ENCODE measurements around the gene SERPINA1.
"Not testable (repeated sequence)": the region's sequence is repeated elsewhere in the genome, so short reads cannot be mapped to it uniquely, and the experiment has no call there.

SERPINA1 gene

GRCh38 chr14:94349276-94349675 lies 39.1 kb downstream of the SERPINA1 start:
- Histone ChIP-seq H3K9ac (ENCODE audit: low read length in 5 of 5) (no peak overlapping the region), H3K36me3 (ENCODE audit: control insufficient read depth in 5 of 5, insufficient read depth in 5 of 5, low read length in 5 of 5) (no peaks in the 10 kb centered on the region), H3K27ac (ENCODE audit: low read depth, low read length) (no peak overlapping the region), H3K9me3 (ENCODE audit: control insufficient read depth in 5 of 5, low read length in 5 of 5) (no peaks in the 10 kb centered on the region), H3K4me3 (ENCODE audit: low read depth in 1 of 5, low read length in 5 of 5) (no peak overlapping the region), H3K4me1 (ENCODE audit: control insufficient read depth in 5 of 5, insufficient read depth in 5 of 5, low read length in 5 of 5) (peaks cover 0 to 4% (median 2%) of the 10 kb centered on the region in 5 donors), H3K27me3 (ENCODE audit: control insufficient read depth in 5 of 5, insufficient read depth in 4 of 5, low read length in 5 of 5) (peaks cover 0 to 6% (median 4%) of the 10 kb centered on the region in 5 donors)

GRCh38 chr14:94348836-94349235 lies 39.6 kb downstream of the SERPINA1 start:
- no peak overlapping the region for H3K9ac ChIP-seq (ENCODE audit: low read length in 5 of 5)
- H3K9me3 ChIP-seq (ENCODE audit: control insufficient read depth in 5 of 5, low read length in 5 of 5): no peaks in the 10 kb centered on the region
- no peak overlapping the region for H3K27ac ChIP-seq (ENCODE audit: low read depth, low read length)
- H3K27me3 ChIP-seq (ENCODE audit: control insufficient read depth in 5 of 5, insufficient read depth in 4 of 5, low read length in 5 of 5): peaks cover 0 to 6% (median 4%) of the 10 kb centered on the region in 5 donors
- no peak overlapping the region for H3K4me3 ChIP-seq (ENCODE audit: low read depth in 1 of 5, low read length in 5 of 5)
- H3K36me3 ChIP-seq (ENCODE audit: control insufficient read depth in 5 of 5, insufficient read depth in 5 of 5, low read length in 5 of 5): no peaks in the 10 kb centered on the region
- H3K4me1 ChIP-seq (ENCODE audit: control insufficient read depth in 5 of 5, insufficient read depth in 5 of 5, low read length in 5 of 5): peaks cover 2 to 7% (median 3%) of the 10 kb centered on the region in 5 donors

GRCh38 chr14:94346841-94347240 lies 41.6 kb downstream of the SERPINA1 start:
- Histone ChIP-seq H3K27me3 (ENCODE audit: control insufficient read depth in 5 of 5, insufficient read depth in 4 of 5, low read length in 5 of 5) (peaks cover 0 to 6% (median 3%) of the 10 kb centered on the region in 5 donors), H3K4me1 (ENCODE audit: control insufficient read depth in 5 of 5, insufficient read depth in 5 of 5, low read length in 5 of 5) (peaks cover 3 to 25% (median 17%) of the 10 kb centered on the region in 5 donors), H3K9ac (ENCODE audit: low read length in 5 of 5) (no peak overlapping the region), H3K36me3 (ENCODE audit: control insufficient read depth in 5 of 5, insufficient read depth in 5 of 5, low read length in 5 of 5) (no peaks in the 10 kb centered on the region), H3K4me3 (ENCODE audit: low read depth in 1 of 5, low read length in 5 of 5) (no peak overlapping the region), H3K9me3 (ENCODE audit: control insufficient read depth in 5 of 5, low read length in 5 of 5) (no peaks in the 10 kb centered on the region), H3K27ac (ENCODE audit: low read depth, low read length) (no peak overlapping the region)

- not testable (repeated sequence) for H3K27me3 ChIP-seq (ENCODE audit: control insufficient read depth in 5 of 5, insufficient read depth in 4 of 5, low read length in 5 of 5); H3K9me3 ChIP-seq (ENCODE audit: control insufficient read depth in 5 of 5, low read length in 5 of 5); H3K9ac ChIP-seq (ENCODE audit: low read length in 5 of 5); H3K27ac ChIP-seq (ENCODE audit: low read depth, low read length); H3K4me3 ChIP-seq (ENCODE audit: low read depth in 1 of 5, low read length in 5 of 5); H3K36me3 ChIP-seq (ENCODE audit: control insufficient read depth in 5 of 5, insufficient read depth in 5 of 5, low read length in 5 of 5)
- H3K4me1 ChIP-seq (ENCODE audit: control insufficient read depth in 5 of 5, insufficient read depth in 5 of 5, low read length in 5 of 5): peaks cover 3 to 29% (median 20%) of the 10 kb centered on the region in 5 donors
These were observed 42.2 kb downstream of the SERPINA1 start for GRCh38 chr14:94346065-94346786.

GRCh38 chr14:94345344-94346064 lies 42.9 kb downstream of the SERPINA1 start:
- Histone ChIP-seq H3K9me3 (ENCODE audit: control insufficient read depth in 5 of 5, low read length in 5 of 5) (no peaks in the 10 kb centered on the region), H3K36me3 (ENCODE audit: control insufficient read depth in 5 of 5, insufficient read depth in 5 of 5, low read length in 5 of 5) (no peaks in the 10 kb centered on the region), H3K9ac (ENCODE audit: low read length in 5 of 5) (no peak overlapping the region), H3K27ac (ENCODE audit: low read depth, low read length) (no peak overlapping the region), H3K4me3 (ENCODE audit: low read depth in 1 of 5, low read length in 5 of 5) (no peak overlapping the region), H3K4me1 (ENCODE audit: control insufficient read depth in 5 of 5, insufficient read depth in 5 of 5, low read length in 5 of 5) (peaks cover 3 to 29% (median 20%) of the 10 kb centered on the region in 5 donors), H3K27me3 (ENCODE audit: control insufficient read depth in 5 of 5, insufficient read depth in 4 of 5, low read length in 5 of 5) (peaks cover 0 to 6% (median 3%) of the 10 kb centered on the region in 5 donors)

GRCh38 chr14:94344389-94344788 lies 44.0 kb downstream of the SERPINA1 start:
- Histone ChIP-seq H3K4me3 (ENCODE audit: low read depth in 1 of 5, low read length in 5 of 5) (no peak overlapping the region), H3K27me3 (ENCODE audit: control insufficient read depth in 5 of 5, insufficient read depth in 4 of 5, low read length in 5 of 5) (peaks cover 0 to 6% (median 3%) of the 10 kb centered on the region in 5 donors), H3K27ac (ENCODE audit: low read depth, low read length) (no peak overlapping the region), H3K9ac (ENCODE audit: low read length in 5 of 5) (peak overlapping the region in 1 of 5 donors; percentile 23), H3K9me3 (ENCODE audit: control insufficient read depth in 5 of 5, low read length in 5 of 5) (no peaks in the 10 kb centered on the region), H3K4me1 (ENCODE audit: control insufficient read depth in 5 of 5, insufficient read depth in 5 of 5, low read length in 5 of 5) (peaks cover 3 to 29% (median 20%) of the 10 kb centered on the region in 5 donors), H3K36me3 (ENCODE audit: control insufficient read depth in 5 of 5, insufficient read depth in 5 of 5, low read length in 5 of 5) (no peaks in the 10 kb centered on the region)

GRCh38 chr14:94343238-94344005 lies 45.0 kb downstream of the SERPINA1 start:
- Histone ChIP-seq H3K4me1 (ENCODE audit: control insufficient read depth in 5 of 5, insufficient read depth in 5 of 5, low read length in 5 of 5) (peaks cover 3 to 29% (median 20%) of the 10 kb centered on the region in 5 donors), H3K36me3 (ENCODE audit: control insufficient read depth in 5 of 5, insufficient read depth in 5 of 5, low read length in 5 of 5) (no peaks in the 10 kb centered on the region), H3K27ac (ENCODE audit: low read depth, low read length) (peak overlapping the region; percentile 6), H3K9ac (ENCODE audit: low read length in 5 of 5) (no peak overlapping the region), H3K27me3 (ENCODE audit: control insufficient read depth in 5 of 5, insufficient read depth in 4 of 5, low read length in 5 of 5) (peaks cover 0 to 4% (median 0%) of the 10 kb centered on the region in 5 donors), H3K9me3 (ENCODE audit: control insufficient read depth in 5 of 5, low read length in 5 of 5) (no peaks in the 10 kb centered on the region), H3K4me3 (ENCODE audit: low read depth in 1 of 5, low read length in 5 of 5) (no peak overlapping the region)

- Histone ChIP-seq H3K27ac (ENCODE audit: low read depth, low read length) (peak overlapping the region; percentile 6), H3K9ac (ENCODE audit: low read length in 5 of 5) (no peak overlapping the region), H3K27me3 (ENCODE audit: control insufficient read depth in 5 of 5, insufficient read depth in 4 of 5, low read length in 5 of 5) (peaks cover 0 to 4% (median 0%) of the 10 kb centered on the region in 5 donors), H3K4me3 (ENCODE audit: low read depth in 1 of 5, low read length in 5 of 5) (peak overlapping the region in 1 of 5 donors; percentile 31), H3K9me3 (ENCODE audit: control insufficient read depth in 5 of 5, low read length in 5 of 5) (no peaks in the 10 kb centered on the region), H3K4me1 (ENCODE audit: control insufficient read depth in 5 of 5, insufficient read depth in 5 of 5, low read length in 5 of 5) (peaks cover 3 to 29% (median 20%) of the 10 kb centered on the region in 5 donors), H3K36me3 (ENCODE audit: control insufficient read depth in 5 of 5, insufficient read depth in 5 of 5, low read length in 5 of 5) (no peaks in the 10 kb centered on the region)
These were observed 46.0 kb downstream of the SERPINA1 start for GRCh38 chr14:94342334-94342934.

GRCh38 chr14:94341656-94342333 lies 46.6 kb downstream of the SERPINA1 start:
- Histone ChIP-seq H3K9me3 (ENCODE audit: control insufficient read depth in 5 of 5, low read length in 5 of 5) (no peaks in the 10 kb centered on the region), H3K27me3 (ENCODE audit: control insufficient read depth in 5 of 5, insufficient read depth in 4 of 5, low read length in 5 of 5) (peaks cover 0 to 4% (median 0%) of the 10 kb centered on the region in 5 donors), H3K4me1 (ENCODE audit: control insufficient read depth in 5 of 5, insufficient read depth in 5 of 5, low read length in 5 of 5) (peaks cover 3 to 29% (median 20%) of the 10 kb centered on the region in 5 donors), H3K27ac (ENCODE audit: low read depth, low read length) (no peak overlapping the region), H3K36me3 (ENCODE audit: control insufficient read depth in 5 of 5, insufficient read depth in 5 of 5, low read length in 5 of 5) (no peaks in the 10 kb centered on the region), H3K4me3 (ENCODE audit: low read depth in 1 of 5, low read length in 5 of 5) (peak overlapping the region in 1 of 5 donors; percentile 31), H3K9ac (ENCODE audit: low read length in 5 of 5) (no peak overlapping the region)

Measured in subcutaneous abdominal adipose tissue (tissue), 5 donors.